ENCODE measurements around the gene SRPRB.

The SRPRB gene

GRCh38 chr3:133851266-133851906, 45.8 kb downstream of the SRPRB start:
- TF ChIP-seq, protein P1, sequence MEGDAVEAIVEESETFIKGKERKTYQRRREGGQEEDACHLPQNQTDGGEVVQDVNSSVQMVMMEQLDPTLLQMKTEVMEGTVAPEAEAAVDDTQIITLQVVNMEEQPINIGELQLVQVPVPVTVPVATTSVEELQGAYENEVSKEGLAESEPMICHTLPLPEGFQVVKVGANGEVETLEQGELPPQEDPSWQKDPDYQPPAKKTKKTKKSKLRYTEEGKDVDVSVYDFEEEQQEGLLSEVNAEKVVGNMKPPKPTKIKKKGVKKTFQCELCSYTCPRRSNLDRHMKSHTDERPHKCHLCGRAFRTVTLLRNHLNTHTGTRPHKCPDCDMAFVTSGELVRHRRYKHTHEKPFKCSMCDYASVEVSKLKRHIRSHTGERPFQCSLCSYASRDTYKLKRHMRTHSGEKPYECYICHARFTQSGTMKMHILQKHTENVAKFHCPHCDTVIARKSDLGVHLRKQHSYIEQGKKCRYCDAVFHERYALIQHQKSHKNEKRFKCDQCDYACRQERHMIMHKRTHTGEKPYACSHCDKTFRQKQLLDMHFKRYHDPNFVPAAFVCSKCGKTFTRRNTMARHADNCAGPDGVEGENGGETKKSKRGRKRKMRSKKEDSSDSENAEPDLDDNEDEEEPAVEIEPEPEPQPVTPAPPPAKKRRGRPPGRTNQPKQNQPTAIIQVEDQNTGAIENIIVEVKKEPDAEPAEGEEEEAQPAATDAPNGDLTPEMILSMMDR (IDR thresholded peaks at IDR 0.05; ENCODE audit: low read depth, low read length, missing control alignments) = no peak
- no peak overlapping the region for H3K4me3 ChIP-seq (ENCODE audit: low read depth, low read length)
- DNase-seq (ENCODE audit: low read depth) = no peak

- TF ChIP-seq, protein P1 (IDR thresholded peaks at IDR 0.05; ENCODE audit: low read depth, low read length, missing control alignments) = no peak
- H3K4me3 ChIP-seq (ENCODE audit: low read depth, low read length) = no peak overlapping the region
- DNase-seq (ENCODE audit: low read depth) = no peak
Measured at GRCh38 chr3:133851931-133852330, 46.3 kb downstream of the SRPRB start.

DNA sequence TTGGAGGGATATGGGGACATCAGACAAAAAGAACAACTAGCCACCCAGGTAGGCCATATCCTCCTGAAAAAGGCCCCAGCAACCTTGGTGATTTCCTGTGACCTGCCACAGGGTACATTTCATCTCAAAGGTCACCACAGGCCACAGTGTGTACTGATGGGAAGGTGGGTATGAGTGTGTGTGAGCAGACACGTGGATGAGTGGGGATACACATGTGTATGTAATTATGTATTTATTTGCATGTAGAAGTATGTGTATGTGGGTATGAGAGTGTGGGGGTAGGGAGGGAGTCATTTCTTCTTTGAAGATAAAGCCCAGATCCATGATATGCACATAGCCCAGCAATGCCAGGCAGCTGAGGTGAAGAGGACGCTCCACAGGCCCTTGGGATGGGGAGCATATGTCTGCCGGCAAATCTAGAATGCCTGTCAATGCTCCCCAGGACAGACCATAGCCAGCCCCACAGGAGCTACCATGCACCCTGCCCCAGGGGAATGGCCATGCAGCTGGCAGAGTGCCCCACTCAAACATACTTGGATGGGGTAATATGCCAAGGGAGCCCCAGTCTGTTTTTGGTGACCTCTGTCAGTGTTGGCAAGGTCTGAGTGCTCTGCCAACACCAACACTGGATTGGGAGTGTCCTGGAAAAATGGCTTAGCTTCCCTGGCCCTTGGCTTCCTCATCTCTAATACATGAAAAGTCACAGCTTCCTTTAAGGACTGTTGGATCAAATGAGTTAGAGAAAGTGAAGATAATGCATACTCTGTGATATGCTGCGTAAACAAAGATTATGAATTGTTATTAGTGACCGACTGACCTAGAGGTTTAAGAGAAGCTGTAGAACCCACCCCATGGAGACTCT, 47.7 kb downstream of the SRPRB start:
- DNase-seq (ENCODE audit: low read depth) = no peak
- no peak overlapping the region for H3K4me3 ChIP-seq (ENCODE audit: low read depth, low read length)
- TF ChIP-seq, protein P1 (IDR thresholded peaks at IDR 0.05; ENCODE audit: low read depth, low read length, missing control alignments) = no peak

DNA sequence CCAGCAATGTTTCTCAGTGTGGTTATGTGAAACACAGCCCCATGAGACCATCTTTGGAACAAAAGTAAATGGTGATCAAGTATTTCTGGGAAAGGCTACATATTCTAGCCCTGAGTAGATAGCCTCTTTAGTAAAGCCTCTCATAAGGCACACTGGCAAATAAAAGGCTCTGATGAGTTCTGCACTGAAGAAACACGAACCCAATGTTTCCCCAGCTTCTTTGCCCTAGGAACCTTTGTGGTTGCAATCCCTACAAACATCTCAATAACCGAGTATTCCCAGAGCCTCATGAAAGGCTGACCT, 48.3 kb downstream of the SRPRB start:
- H3K4me3 ChIP-seq (ENCODE audit: low read depth, low read length) = no peak overlapping the region
- no peak for DNase-seq (ENCODE audit: low read depth)
- TF ChIP-seq, protein P1 (IDR thresholded peaks at IDR 0.05; ENCODE audit: low read depth, low read length, missing control alignments) = no peak

GRCh38 chr3:133854264-133855001, 48.8 kb downstream of the SRPRB start:
- no peak for DNase-seq (ENCODE audit: low read depth)
- H3K4me3 ChIP-seq (ENCODE audit: low read depth, low read length) = no peak overlapping the region
- TF ChIP-seq, protein P1 (IDR thresholded peaks at IDR 0.05; ENCODE audit: low read depth, low read length, missing control alignments) = no peak

GRCh38 chr3:133855002-133855370, 49.4 kb downstream of the SRPRB start:
- TF ChIP-seq, protein P1 (IDR thresholded peaks at IDR 0.05; ENCODE audit: low read depth, low read length, missing control alignments) = no peak

More at GRCh38 chr3:133855002-133855370, 49.4 kb downstream of the SRPRB start:
- H3K4me3 ChIP-seq (ENCODE audit: low read depth, low read length) = no peak overlapping the region
- DNase-seq (ENCODE audit: low read depth) = no peak
